OCI-LY3 (cell line): ENCODE measurements around the gene MRPL1.
"Not testable (repeated sequence)": the region's sequence is repeated elsewhere in the genome, so short reads cannot be mapped to it uniquely, and the experiment has no call there.

ENCODE experiments used
- H2AFZ ChIP-seq: fragments of 200-600, 300-600 bp; shearing (Covaris generic); 2 replicates; pipeline ENCODE4 v1.6.0; 2014; ENCODE audit warnings: antibody characterized with exemption, low read depth, low read length
- H3K27ac ChIP-seq: fragments of 200-600, 300-600 bp; sonication (generic); 2 replicates; pipeline ENCODE4 v1.5.1; 2014; ENCODE audit warnings: mild to moderate bottlenecking, low read length, moderate library complexity, mixed read lengths
- H3K27me3 ChIP-seq: fragments of 200-600, 300-600 bp; sonication (generic); 2 replicates; pipeline ENCODE4 v1.6.1; 2014; ENCODE audit warnings: low read depth, low read length, mixed read lengths
- H3K36me3 ChIP-seq: fragments of 200-600, 300-600 bp; sonication (generic); replicated peaks from 2 replicates; pipeline ENCODE3; 2014; ENCODE audit warnings: low read depth, low read length, mixed read lengths
- H3K4me1 ChIP-seq: fragments of 300-600, 200-600 bp; sonication (generic); 2 replicates; pipeline ENCODE4 v1.6.1; 2014; ENCODE audit warnings: low read length, mixed read lengths
- H3K4me2 ChIP-seq: fragments of 200-600, 300-600 bp; sonication (generic); 2 replicates; pipeline ENCODE4 v1.6.1; 2014; ENCODE audit warnings: low read length, mixed read lengths
- H3K4me3 ChIP-seq: fragments of 300-600, 200-600 bp; sonication (generic); 2 replicates; pipeline ENCODE4 v1.5.1; 2014; ENCODE audit warnings: antibody characterized with exemption, mild to moderate bottlenecking, low read length, moderate library complexity
- H3K79me2 ChIP-seq: fragments of 300-600, 200-600 bp; shearing (Covaris generic); 2 replicates; pipeline ENCODE4 v1.6.1; 2014; ENCODE audit warnings: mild to moderate bottlenecking, low read length, mixed read lengths
- H3K9ac ChIP-seq: fragments of 300-600, 200-600 bp; shearing (Covaris generic); 2 replicates; pipeline ENCODE4 v1.6.0; 2014; ENCODE audit warnings: mild to moderate bottlenecking, low read length, moderate library complexity
- H3K9me3 ChIP-seq: fragments of 200-600, 300-600 bp; shearing (Covaris generic); 2 replicates; pipeline ENCODE4 v1.6.1; 2014; ENCODE audit warnings: low read length, mixed read lengths; ENCODE audit not compliant: insufficient read depth
- H4K20me1 ChIP-seq: fragments of 200-600, 300-600 bp; sonication (generic); 2 replicates; pipeline ENCODE4 v1.6.1; 2016; ENCODE audit warnings: low read length, mixed read lengths; ENCODE audit not compliant: insufficient read depth
- CTCF ChIP-seq: fragments of 200-600, 300-600 bp; sonication (generic); IDR thresholded peaks from 2 replicates; pipeline ENCODE4 v1.5.1; 2014; ENCODE audit warnings: antibody characterized with exemption, low read length, low read depth
- EZH2phosphoT487 ChIP-seq: fragments of 200-600 bp; shearing (Covaris generic); IDR thresholded peaks from 2 replicates; pipeline ENCODE4 v1.6.1; 2018; ENCODE audit warnings: antibody characterized with exemption, mixed run types, low read depth

MRPL1 gene

GRCh38 chr4:77959566-77960338 lies 97.1 kb downstream of the MRPL1 start:
- no peak overlapping the region for H3K9ac ChIP-seq
- H2AFZ ChIP-seq: no peak overlapping the region
- H3K9me3 ChIP-seq: no peaks in the 10 kb centered on the region
- no peak overlapping the region for H3K4me2 ChIP-seq
- no peaks in the 10 kb centered on the region for H3K36me3 ChIP-seq
- H3K79me2 ChIP-seq: no peaks in the 10 kb centered on the region
- H4K20me1 ChIP-seq: no peaks in the 10 kb centered on the region
- H3K4me1 ChIP-seq: no peaks in the 10 kb centered on the region
- no peak overlapping the region for H3K4me3 ChIP-seq
- no peak overlapping the region for H3K27ac ChIP-seq
- no peaks in the 10 kb centered on the region for H3K27me3 ChIP-seq
- TF ChIP-seq CTCF: peak; percentile 77
- no peak for TF ChIP-seq EZH2phosphoT487

- no peaks in the 10 kb centered on the region for H3K9me3 ChIP-seq
- H3K4me3 ChIP-seq: no peak overlapping the region
- no peaks in the 10 kb centered on the region for H3K4me1 ChIP-seq
- H2AFZ ChIP-seq: no peak overlapping the region
- no peaks in the 10 kb centered on the region for H3K27me3 ChIP-seq
- H3K27ac ChIP-seq: no peak overlapping the region
- TF ChIP-seq EZH2phosphoT487: no peak
- TF ChIP-seq CTCF: no peak
- no peak overlapping the region for H3K9ac ChIP-seq
- no peaks in the 10 kb centered on the region for H3K79me2 ChIP-seq
- H4K20me1 ChIP-seq: no peaks in the 10 kb centered on the region
- H3K36me3 ChIP-seq: no peaks in the 10 kb centered on the region
- H3K4me2 ChIP-seq: no peak overlapping the region
Observed at GRCh38 chr4:77960367-77960766, 97.7 kb downstream of the MRPL1 start.

DNA sequence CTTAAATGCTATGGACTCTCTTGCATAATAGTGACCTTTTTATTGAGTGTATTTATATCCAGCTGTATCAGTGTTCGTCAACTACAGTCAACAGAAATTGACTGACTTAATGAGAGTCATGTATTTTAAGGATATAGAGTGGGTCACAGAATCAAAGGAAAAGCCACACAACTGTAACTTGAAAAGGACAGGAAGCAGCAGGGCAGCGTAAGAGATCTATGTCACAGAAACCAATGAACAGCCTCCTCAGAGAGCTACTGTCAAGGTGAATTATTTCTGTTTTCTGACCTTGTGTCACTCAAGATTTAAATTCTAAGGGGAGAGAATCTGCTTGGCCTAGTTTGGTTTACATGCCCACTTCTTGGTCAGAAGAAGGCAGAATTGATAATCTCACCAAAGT lies 100.4 kb downstream of the MRPL1 start:
- Histone ChIP-seq H2AFZ (no peak overlapping the region), H3K27ac (no peak overlapping the region), H3K9ac (no peak overlapping the region), H3K27me3 (no peaks in the 10 kb centered on the region), H3K9me3 (no peaks in the 10 kb centered on the region), H3K36me3 (no peaks in the 10 kb centered on the region), H4K20me1 (no peaks in the 10 kb centered on the region), H3K4me2 (no peak overlapping the region), H3K79me2 (no peaks in the 10 kb centered on the region), H3K4me1 (no peaks in the 10 kb centered on the region), H3K4me3 (no peak overlapping the region)
- TF ChIP-seq EZH2phosphoT487 (no peak), CTCF (no peak)

- H3K4me1 ChIP-seq, H3K27me3 ChIP-seq, H3K9ac ChIP-seq, H3K79me2 ChIP-seq, H2AFZ ChIP-seq, H4K20me1 ChIP-seq, H3K4me3 ChIP-seq, H3K9me3 ChIP-seq, H3K4me2 ChIP-seq, H3K27ac ChIP-seq, H3K36me3 ChIP-seq: not testable (repeated sequence)
Observed at GRCh38 chr4:77973657-77974056, 111.0 kb downstream of the MRPL1 start.

DNA sequence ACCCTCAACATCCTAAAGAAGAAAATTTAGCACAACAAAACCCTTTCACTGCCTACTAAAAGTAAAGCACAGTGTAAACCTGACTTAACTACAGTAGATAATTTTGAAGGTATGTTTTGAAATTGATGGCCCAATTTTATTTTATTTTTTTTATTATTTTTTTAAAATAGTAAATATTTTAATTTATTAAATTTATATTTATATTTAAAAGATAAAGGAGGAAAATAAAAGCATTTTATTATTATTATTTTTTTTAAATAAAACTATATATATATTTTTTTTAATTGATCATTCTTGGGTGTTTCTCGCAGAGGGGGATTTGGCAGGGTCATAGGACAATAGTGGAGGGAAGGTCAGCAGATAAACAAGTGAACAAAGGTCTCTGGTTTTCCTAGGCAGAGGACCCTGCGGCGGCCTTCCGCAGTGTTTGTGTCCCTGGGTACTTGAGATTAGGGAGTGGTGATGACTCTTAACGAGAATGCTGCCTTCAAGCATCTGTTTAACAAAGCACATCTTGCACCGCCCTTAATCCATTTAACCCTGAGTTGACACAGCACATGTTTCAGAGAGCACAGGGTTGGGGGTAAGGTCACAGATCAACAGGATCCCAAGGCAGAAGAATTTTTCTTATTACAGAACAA lies 120.4 kb downstream of the MRPL1 start:
- H4K20me1 ChIP-seq, H3K27me3 ChIP-seq, H3K4me2 ChIP-seq, H3K9ac ChIP-seq, H3K9me3 ChIP-seq, H2AFZ ChIP-seq, H3K4me1 ChIP-seq, H3K4me3 ChIP-seq, H3K79me2 ChIP-seq, H3K36me3 ChIP-seq, H3K27ac ChIP-seq: not testable (repeated sequence)

DNA sequence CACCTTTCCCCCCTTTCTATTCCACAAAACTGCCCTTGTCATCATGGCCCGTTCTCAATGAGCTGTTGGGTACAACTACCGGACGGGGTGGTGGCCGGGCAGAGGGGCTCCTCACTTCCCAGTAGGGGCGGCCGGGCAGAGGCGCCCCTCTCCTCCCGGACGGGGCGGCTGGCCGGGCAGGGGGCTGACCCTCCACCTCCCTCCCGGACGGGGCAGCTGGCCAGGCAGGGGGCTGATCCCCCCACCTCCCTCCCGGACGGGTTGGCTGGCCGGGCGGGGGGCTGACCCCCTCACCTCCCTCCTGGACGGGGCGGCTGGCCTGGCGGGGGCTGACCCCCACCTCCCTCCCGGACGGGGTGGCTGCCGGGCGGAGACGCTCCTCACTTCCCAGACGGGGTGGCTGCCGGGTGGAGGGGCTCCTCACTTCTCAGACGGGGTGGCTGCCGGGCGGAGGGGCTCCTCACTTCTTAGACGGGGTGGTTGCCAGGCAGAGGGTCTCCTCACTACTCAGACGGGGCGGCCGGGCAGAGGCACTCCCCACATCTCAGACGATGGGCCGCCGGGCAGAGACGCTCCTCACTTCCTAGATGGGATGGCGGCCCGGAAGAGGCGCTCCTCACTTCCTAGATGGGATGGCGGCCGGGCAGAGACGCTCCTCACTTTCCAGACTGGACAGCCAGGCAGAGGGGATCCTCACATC lies 121.1 kb downstream of the MRPL1 start:
- H3K36me3 ChIP-seq, H3K79me2 ChIP-seq, H2AFZ ChIP-seq, H3K4me1 ChIP-seq, H3K9me3 ChIP-seq, H3K9ac ChIP-seq, H3K27me3 ChIP-seq, H3K4me3 ChIP-seq, H4K20me1 ChIP-seq, H3K4me2 ChIP-seq, H3K27ac ChIP-seq: not testable (repeated sequence)
